Activated CD4-positive, alpha-beta T cell treated with anti-CD3 and anti-CD28 coated beads, Interleukin-2, amount 50 U/mL, for 1 hour (primary cell): ENCODE results near the gene DPYSL4.

ENCODE experiments used
- DNase-seq: peaks from one replicate; pipeline ENCODE4 v3.0.0-alpha.2; 2020

DPYSL4 gene

DNA sequence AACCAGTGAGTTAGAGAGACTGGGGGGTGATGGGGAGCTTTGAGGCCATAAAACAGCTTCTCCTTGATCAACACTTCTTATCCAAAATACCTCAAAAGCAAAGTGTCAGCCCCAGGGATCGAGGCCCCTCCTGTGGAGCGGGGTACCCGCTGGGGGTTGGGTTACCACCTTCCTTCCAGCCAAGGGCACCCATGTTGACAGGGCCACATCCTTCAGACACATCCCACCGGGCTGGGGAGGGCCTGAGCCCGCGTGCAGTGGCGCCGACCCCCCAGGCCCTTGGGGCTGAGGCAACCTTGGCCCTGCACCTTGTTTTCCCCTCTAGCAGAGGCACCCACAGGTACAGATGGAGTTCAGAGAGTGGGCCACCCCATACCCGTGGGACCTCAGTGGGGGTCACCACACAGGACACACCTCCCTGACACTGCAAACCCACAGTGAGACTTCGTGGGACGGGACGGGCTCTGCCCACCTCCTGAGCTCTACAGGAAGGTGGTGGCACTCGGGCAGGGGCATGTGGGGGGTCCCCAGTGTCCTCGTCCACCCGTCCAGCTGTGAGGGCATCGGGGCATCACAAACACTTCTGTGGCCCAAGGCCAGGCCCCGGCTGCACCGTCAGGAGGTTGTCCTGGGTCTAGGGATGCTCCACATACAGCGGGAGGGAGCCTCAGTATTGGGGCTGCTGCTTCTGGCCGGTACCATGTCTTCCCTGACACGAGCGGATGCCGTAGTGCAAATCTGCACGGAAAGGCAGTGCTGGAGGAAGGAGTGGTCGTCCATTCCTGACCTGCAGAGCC lies 10.7 kb downstream of the DPYSL4 start:
- DNase-seq = no peak

GRCh38 chr10:132198068-132198370 lies 11.3 kb downstream of the DPYSL4 start:
- no peak for DNase-seq

GRCh38 chr10:132198381-132199181 lies 11.8 kb downstream of the DPYSL4 start:
- no peak for DNase-seq

DNA sequence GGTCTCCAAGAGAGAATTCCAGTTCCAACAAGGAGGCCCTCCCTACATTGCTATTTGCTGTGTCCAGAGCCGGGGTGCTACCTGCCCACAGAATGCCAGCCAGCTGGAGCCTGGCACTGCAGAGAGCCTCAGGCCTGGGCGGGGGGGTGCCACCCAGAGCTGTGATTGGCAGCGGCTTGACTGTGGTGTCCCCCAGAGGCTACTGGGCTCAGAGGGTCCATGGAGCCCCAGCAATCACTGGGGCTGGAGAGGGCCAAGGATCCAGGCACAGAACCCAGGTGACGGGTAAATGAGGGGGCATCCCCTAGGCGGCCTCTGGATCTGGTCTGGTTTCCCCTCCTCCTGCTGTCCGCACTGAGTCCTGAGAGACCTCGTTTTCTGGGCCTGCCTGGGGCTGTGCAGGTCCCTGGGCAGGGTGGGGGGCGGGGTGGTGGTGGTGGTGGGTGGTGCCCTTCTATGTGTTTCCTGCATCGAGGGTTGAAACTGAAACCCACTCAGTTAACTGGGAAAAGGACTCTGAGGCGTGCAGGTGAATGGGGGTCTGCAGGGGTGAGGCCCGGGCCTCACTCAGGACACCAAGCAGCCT lies 12.6 kb downstream of the DPYSL4 start:
- DNase-seq = no peak

- no peak for DNase-seq
These were observed 13.1 kb downstream of the DPYSL4 start for GRCh38 chr10:132199854-132200311.

DNA sequence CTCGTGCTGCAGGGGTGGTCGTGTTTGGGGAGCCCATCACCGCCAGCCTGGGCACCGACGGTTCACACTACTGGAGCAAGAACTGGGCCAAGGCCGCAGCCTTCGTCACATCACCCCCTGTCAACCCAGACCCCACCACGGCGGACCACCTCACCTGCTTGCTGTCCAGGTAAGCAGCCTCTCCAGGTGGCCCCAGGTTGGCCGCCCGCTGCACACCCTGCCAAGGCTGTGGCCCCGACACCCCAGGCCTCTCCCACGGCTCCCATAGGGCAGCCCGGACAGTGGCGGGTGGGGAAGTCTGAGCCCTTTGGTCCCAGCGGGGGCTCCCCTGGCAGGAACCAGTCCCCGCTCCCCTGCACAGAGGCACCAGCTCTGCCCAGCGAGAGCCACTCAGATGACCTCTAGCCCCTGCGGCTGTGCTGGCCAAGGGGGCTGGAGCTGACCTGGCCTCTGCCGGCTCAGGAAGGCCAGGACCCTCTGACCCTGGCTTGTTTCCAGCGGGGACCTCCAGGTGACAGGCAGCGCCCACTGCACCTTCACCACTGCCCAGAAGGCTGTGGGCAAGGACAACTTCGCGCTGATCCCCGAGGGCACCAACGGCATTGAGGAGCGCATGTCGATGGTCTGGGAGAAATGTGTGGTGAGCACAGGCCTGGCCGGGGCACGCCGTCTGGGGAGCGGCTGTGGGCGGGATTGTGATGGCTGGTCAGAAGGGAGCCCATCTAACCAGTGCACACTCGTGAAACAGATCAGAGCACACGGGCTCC lies 13.8 kb downstream of the DPYSL4 start:
- DNase-seq = no peak

DNA sequence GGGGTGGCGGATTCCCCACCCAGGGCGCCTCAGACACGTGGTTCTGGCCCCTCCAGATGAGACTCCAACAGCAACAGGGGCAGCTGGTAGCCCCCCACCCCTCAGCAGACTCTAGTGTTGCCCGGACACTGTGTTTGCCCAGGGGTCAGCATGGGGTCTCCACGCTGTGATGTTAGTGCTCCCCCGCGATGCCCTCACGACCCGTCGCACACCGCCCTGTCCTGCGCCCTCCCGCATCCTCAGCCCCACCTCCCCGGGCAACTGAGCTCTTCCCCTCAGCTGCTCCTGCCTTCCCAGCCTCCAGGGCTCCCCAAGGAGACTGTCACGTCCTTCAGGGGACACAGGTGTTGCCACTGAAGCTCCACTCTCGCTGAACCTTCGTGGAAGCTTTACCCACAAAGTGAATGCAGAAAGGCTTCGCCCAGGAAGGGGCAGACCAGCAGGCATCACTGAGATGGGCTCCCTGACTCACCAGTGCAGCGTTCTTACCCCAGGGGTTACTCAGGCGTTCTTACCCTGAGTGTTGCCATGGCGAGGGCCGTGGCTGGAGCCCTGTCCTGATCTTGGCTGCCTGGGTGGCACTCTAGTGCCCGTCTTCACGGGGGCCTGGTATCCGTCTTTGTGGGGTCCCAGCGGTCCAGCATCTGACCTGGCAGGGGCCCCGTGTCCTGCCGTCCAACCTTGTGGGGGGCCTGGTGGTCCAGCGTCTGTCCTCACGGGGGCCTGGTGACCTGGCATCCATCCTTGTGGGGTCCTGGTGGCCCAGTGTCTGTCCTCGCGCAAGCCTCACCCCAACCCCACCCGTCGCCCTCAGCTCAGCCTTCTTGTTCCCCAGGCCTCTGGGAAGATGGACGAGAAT lies 14.6 kb downstream of the DPYSL4 start:
- no peak for DNase-seq

DNA sequence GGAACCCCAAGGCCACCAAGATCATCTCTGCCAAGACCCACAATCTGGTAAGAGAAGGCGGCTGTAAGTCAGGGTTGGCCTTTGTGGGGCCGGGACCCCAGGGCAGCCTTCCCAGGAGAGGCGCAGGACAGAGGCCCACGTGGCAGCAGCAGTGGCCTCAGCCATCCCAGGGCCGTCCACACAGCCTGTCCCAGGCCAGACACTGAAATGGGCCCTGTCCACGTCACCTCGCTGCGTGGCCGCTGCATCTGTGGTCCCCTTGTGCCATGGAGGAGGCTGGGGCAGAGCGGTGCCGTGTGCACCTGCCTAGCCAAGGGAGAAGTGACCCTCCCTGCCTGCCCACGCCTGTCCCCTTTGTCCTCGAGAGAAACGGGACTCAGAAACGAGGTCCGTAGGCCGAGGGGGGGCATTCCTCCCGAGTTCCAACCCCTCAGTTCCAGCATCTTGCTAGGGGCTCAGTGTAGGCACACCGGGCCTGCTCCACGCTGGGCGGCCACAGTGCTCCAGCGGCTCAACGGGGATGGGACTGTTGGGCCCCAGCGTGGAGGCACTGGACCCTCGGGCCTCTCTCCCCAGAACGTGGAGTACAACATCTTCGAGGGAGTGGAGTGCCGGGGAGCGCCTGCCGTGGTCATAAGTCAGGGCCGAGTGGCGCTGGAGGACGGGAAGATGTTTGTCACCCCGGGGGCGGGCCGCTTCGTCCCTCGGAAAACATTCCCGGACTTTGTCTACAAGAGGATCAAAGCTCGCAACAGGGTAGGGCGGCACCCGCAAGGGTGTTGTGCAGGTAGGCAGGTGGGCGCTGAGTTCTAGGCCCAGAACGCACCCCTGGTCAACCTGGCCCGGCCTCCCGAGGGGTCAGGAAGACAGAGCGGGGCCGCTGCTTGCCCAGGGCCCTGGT lies 15.6 kb downstream of the DPYSL4 start:
- no peak for DNase-seq

DNA sequence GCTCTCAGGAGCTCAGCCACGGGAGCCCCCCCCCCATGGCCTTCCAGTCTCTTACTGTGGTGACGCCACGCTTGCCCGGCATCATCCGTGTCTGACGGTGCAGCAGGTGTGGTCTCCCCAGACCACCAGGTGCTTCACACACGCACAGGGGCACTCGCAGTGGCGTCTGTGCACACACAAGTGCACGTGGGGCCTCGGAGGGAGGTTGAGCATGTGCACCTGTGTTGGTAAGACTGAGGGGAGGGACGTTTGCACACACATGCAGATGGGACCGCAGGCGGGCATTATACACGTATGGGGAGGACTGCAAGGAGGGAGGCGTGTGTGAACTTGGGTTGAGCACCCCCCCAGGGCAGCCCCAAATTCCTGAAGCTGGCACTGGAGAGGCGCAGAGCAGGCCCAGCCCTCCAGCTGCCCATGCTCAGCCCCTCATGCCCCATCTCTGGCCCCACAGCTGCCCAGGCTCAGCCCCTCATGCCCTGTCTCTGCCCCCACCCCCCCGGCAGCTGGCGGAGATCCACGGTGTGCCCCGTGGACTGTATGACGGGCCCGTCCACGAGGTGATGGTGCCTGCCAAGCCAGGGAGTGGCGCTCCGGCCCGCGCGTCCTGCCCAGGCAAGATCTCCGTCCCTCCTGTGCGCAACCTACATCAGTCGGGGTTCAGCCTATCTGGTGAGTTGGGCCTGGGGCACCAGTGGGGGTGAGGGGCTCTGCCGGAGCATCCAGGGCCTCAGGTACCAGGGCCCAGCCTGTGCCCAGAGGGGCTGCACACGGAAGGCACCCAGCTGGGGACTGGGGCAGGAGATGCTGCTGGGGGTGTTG lies 16.7 kb downstream of the DPYSL4 start:
- DNase-seq = no peak

DNA sequence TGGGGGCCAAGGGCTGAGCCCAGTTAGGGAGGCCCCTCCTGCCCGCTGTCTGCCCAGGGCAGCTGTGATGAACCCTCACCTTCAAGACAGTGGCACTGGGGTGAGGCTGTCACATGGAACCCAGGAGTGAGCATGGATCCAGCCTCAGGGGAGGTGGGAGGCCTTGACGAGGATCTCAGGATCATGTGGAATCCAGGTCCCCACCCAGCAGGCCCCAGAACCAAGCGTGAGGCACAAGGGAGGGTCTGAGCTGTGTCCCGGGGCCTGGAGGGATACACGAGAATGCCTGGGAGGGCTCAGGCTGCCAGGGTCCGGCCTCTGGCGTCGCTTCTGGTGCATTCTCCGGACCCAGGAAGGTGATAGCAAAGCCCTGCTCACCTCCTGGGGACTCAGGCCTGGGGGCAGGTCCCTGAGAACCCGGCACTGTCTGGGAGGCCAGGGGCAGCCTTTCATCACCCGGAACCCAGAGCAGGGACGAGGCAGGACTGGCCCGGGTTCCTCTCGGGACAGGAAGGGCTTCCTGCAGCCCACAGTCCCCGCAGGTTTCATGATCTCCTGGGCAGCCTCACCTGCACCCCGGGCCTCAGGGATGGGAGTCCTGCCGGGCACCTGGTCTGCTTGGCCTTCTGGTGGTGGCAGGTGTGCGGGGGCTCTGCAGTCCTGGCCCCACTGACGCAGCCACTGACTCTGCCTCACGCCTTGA lies 17.5 kb downstream of the DPYSL4 start:
- DNase-seq = no peak

DNA sequence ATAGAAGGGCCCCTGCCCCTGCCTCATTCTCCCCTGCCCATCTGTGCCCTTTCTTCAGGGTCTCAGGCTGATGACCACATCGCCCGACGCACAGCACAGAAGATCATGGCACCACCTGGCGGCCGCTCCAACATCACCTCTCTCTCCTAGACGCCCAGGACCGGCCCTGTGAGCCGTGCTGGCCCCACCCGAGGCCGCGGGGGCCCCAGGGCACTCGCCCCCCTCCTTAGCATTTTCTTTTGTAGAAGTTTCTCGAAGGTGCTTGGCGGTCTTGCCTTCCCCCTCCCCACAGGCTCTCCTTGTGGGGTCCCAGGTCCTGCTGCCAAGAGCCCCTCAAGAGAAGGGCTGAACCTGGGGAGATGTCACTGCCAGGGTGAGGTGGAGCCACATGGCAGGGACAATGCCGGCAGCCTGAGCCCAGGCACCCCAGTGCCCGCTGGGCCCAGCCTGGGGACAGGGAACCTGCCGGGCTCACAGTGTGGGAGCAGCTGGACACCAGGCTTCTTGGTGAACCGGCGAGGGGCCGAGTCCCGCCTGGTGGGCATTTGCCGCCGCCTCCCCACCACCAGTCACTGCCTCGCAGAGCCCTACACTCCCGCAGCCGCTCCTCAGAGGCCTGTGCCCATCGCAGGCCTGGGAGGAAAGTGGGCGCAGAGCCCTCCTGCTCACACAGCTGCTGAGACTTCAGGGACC lies 18.2 kb downstream of the DPYSL4 start:
- DNase-seq = no peak

DNA sequence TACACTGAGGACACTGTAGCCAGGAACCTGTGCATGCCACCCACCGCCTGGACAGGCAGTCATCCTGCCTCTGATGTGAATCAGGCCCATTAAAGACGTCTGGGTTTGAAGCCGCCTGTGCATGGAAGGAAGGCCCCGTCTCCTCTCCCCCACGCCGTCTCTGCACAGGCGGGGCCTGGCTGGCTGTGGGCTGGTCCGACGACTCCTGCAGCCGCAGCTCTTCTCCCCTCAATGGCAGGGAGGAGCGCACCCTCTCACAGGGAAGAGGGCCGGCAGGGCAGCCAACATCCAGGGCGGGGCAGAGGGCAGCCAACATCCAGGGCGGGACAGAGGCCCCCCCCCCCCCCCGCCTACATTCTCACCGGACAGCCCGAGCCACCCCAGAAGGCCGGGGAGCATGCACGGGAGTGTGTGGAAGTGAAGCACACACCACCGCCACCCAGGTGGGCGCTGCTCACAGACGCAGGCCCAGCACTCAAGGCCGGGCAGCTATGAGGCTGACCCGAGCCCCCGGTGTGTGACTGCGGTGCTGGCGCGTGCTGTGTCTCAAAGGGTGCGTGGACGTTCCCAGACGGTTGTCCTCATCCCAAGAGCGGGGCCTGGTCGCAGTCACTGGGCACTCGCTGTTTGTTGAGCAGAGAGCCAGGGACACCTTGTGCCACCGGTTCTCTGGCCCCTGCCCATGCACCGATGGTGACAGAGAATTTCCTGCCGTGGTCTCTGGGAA lies 19.1 kb downstream of the DPYSL4 start:
- DNase-seq = no peak

DNA sequence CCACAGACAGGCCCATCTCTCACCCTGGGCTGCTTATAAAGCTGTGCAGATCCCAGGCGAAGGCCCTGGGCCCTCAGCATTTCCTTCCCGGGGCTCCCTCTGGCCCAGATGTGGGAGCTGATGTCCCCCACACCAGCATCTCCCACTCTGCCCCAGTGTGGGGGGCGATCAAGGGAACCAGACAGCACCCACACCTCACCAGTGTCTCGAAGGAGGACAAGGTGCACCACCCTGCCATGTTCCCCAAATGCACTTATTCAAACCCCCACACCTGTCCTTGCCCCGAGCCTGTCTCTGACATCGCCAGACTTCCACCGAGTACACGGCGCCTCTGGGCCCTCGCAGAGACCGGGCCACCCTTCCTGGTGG lies 19.6 kb downstream of the DPYSL4 start:
- no peak for DNase-seq

GRCh38 chr10:132206806-132207535 lies 20.2 kb downstream of the DPYSL4 start:
- no peak for DNase-seq

- no peak for DNase-seq
These were observed 21.1 kb downstream of the DPYSL4 start for GRCh38 chr10:132207536-132208461.

GRCh38 chr10:132208462-132209050 lies 21.8 kb downstream of the DPYSL4 start:
- DNase-seq = no peak
